Fibroblast of skin of right biceps (primary cell): Measurements from ENCODE around the gene LRRTM2.
"Not testable (repeated sequence)": the region's sequence is repeated elsewhere in the genome, so short reads cannot be mapped to it uniquely, and the experiment has no call there.

Source experiments
- DNase-seq: peaks from one replicate; pipeline ENCODE4 v3.0.0-alpha.2; 2013

LRRTM2 gene, protein sequence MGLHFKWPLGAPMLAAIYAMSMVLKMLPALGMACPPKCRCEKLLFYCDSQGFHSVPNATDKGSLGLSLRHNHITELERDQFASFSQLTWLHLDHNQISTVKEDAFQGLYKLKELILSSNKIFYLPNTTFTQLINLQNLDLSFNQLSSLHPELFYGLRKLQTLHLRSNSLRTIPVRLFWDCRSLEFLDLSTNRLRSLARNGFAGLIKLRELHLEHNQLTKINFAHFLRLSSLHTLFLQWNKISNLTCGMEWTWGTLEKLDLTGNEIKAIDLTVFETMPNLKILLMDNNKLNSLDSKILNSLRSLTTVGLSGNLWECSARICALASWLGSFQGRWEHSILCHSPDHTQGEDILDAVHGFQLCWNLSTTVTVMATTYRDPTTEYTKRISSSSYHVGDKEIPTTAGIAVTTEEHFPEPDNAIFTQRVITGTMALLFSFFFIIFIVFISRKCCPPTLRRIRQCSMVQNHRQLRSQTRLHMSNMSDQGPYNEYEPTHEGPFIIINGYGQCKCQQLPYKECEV

GRCh38 chr5:138874771-138875551, at the start of gene LRRTM2:
TSS of gene LRRTM2 (minus strand) at chr5:138875335. CDS start at chr5:138874911, 424 bp downstream.
- peak; percentile 91 for DNase-seq

DNA sequence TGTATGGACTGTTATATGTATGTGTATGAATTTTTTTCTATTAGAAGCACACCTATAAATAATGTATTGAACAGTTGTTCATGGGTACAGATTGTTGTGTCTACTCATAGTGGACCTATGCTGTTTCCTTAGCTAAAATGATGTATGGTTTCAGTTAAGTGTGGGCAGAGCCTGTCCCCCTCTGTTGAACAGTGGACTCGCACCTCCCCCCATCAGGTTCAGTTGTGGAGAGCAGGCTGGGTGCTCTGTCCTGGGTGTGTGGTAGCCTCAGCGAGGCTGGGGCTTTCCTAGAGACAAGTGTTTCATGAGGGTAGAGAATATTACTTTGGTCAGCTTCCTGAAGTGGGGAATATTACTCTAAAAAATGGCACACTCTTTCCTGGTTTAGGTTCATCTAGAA, 47.4 kb upstream of the LRRTM2 start:
- no peak for DNase-seq

DNA sequence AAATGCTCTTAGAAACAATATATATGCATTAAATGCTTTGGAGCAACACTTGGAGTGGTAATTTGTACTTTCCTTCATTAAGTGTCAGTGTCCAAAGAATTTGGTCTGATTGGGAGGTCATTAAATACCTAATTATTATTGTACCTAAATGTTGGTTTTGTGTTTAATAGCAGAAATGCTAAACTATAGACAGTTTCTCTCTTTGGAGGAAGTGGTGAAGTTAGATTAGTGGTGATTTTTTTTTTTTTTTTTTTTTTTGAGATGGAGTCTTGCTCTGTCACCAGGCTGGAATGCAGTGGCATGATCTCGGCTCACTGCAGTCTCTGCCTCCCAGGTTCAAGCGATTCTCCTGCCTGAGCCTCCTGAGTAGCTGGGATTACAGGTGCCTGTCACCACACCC, 46.2 kb upstream of the LRRTM2 start:
- DNase-seq, result not testable (repeated sequence)

GRCh38 chr5:138920181-138920580, 45.0 kb upstream of the LRRTM2 start:
- DNase-seq, result no peak

GRCh38 chr5:138918686-138919085, 43.6 kb upstream of the LRRTM2 start:
- no peak for DNase-seq

- DNase-seq, result no peak
Measured at GRCh38 chr5:138914338-138914737, 39.2 kb upstream of the LRRTM2 start.

DNA sequence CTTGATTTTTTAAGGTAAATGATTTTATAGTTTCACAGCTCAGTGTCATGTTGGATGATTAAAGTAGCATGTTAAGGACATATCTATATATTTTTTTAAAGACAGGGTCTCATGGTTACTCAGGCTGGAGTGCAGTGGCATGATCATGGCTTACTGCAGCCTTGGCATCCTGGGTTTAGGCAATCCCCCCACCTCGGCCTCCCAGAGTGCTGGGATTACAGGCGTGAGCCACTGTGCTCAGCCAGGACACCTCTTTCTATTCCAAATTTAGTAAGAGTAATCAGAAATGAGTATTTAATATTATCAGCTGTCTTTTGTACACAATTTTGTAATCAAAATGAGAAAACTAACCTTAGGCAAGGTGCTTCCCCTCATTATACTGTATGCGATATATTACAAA, 38.6 kb upstream of the LRRTM2 start:
- no peak for DNase-seq

DNA sequence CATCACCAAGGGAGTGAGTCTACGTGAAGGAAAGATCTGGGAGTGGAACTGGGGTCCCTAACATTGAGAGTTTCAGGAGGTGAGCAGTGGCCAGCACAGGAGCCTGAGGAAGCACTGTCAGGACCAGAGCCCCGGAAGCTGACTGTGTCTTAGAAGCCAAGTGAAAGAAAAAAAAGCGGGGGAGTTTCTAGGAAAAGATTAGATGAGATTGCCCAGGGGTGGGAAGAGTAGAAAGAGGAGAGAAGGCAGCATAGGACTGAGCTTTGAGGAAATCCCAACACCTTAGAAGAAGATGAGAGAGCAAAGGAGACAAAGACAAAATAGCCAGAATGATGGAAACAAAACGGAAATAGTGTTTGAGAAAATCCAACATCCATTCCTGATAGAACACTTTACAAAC, 37.0 kb upstream of the LRRTM2 start:
- no peak for DNase-seq

GRCh38 chr5:138911441-138911840, 36.3 kb upstream of the LRRTM2 start:
- DNase-seq, result peak; percentile 43

- peak; percentile 49 for DNase-seq
Measured at GRCh38 chr5:138910546-138911185, 35.5 kb upstream of the LRRTM2 start.

- no peak for DNase-seq
Measured at GRCh38 chr5:138909734-138910133, 34.6 kb upstream of the LRRTM2 start.

- DNase-seq, result peak; percentile 79
Measured at GRCh38 chr5:138905541-138905940, 30.4 kb upstream of the LRRTM2 start.

DNA sequence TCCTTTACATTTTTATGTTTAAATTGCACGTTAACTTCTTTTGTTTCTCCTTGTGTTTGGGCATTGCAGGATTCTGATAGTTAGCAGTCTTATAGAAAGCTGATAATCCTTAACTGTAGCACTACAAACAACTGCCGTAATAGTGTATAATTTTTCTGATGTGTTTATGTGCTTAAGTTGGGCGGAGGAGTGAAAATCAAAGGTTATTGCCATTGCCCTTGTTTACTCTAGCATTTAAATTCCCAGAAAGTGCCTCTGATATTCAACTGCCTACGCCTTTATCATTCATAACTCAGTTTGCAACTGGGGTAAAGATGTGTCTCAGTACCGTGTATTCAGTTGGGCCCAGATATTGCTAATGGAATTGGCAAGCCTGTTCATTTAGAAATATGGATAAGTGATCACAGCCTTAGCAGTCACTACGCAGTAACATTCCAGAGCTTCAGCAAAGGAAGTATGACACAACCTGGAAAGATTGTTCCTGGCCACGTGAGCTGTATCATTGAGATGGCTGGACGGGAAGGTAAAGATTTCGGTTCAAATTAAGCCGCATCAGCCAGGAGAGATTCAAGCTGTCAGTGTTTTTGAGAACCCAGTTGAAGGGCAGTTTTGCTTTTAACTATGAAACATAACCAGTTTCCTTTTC, 28.1 kb upstream of the LRRTM2 start:
- DNase-seq, result peak; percentile 74

DNA sequence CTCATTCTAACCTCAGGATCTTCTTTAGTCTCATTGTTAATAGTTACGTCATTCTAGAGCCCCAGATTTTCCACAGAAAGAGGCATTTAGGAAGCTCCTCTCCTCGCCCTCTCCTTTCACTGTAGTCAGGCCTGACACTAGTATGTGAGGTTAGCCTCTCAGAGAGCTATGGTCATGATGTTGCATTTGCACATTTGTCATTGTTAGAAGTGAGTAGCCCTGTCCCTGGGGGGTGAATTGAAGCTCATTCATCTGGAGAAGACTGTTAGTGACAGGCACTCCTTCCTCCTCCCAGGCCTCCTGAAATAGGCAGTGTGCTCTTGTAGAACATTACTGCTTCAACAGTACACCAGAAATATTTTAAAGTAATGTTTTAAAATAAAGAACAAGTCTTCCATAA, 26.6 kb upstream of the LRRTM2 start:
- DNase-seq, result peak; percentile 17

DNA sequence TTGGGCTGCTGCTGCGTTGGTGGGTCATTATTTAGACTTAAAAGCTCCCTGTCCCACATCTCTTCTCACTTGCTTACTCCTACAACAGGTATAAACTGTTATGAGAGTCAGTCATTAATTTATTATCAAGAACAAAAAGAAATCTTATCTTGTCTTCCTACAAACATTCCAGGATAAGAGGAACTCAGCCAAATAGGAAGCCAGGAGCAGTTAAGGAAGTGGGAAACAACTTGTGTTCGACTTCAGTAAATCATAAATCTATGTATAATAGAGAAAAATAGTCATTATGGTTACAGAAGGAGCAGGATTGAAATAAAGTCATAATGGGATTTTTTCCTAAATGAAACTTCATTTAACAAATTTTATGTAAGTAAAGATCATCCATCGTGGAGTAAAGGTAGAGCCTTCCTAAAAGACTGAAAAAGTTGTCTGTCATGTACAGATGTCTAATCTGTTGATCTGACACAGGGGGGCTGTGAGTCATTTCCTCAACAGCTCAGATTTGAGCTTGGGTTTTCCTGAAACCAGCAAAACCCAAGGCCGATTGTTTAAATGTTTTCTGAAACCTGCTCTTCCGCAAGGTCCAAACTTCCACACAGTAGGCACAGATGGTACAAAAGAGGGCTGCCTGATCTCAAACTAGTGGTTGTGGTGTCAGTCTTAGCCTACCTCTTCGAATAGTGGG, 25.3 kb upstream of the LRRTM2 start:
- DNase-seq, result peak; percentile 69

GRCh38 chr5:138898742-138899141, 23.6 kb upstream of the LRRTM2 start:
- DNase-seq, result no peak

DNA sequence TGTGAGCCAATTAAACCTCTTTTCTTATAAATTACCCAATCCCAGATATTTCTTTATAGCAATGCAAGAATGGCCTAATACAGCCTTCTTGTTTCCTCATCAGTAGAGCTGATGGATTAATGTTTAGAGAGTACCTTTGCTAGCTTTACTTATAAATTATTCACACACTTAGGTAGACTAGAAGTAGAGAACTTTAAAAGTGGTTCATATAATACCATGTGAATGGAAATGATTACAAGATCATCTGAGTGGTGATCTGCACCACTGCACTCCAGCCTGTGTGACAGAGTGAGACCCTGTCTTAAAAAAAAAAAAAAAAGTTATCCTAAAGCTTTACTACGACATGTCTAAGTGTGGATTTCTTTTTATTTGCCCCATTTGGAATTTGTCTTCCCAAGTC, 23.2 kb upstream of the LRRTM2 start:
- DNase-seq, result no peak

GRCh38 chr5:138895918-138896317, 20.8 kb upstream of the LRRTM2 start:
- no peak for DNase-seq

GRCh38 chr5:138890644-138891043, 15.5 kb upstream of the LRRTM2 start:
- DNase-seq, result no peak

GRCh38 chr5:138889994-138890393, 14.9 kb upstream of the LRRTM2 start:
- DNase-seq, result no peak

- no peak for DNase-seq
Measured at GRCh38 chr5:138884554-138884953, 9.4 kb upstream of the LRRTM2 start.

DNA sequence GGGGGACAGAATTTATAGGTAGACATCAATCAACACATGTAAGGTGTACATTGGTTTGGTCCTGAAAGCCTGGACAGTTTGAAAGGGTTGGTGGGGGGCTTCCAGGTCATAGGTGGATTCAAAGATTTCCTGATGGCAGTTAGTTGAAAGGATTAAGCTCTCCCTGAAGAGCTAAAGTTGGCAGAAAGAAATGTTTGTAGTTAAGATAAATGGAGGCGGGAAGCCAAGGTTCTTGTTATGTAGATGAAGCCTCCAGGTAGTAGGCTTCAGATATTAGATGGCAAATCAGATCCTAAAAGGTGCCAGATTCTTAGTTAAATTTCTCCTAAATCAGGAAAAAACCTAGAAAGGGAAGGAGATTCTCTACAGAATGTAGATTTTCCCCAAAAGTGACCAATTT, 9.0 kb upstream of the LRRTM2 start:
- no peak for DNase-seq
